HEK293T (cell line): ENCODE measurements around the gene OR52K2.
"Not testable (repeated sequence)": the region's sequence is repeated elsewhere in the genome, so short reads cannot be mapped to it uniquely, and the experiment has no call there.

Experiments
- CTCF ChIA-PET: fragments of 350-600 bp; formaldehyde crosslinking; extraction: SDS; loops from one replicate; lab custom pipeline; 2021; ENCODE audit warnings: antibody characterized with exemption, inconsistent platforms; lab: Yijun Ruan, JAX
- POLR2A ChIA-PET: fragments of 350-600 bp; formaldehyde crosslinking; extraction: SDS; loops from one replicate; lab custom pipeline; 2020; ENCODE audit warnings: antibody characterized with exemption, inconsistent platforms; lab: Yijun Ruan, JAX
- DNase-seq: peaks from one replicate; pipeline ENCODE4 v3.0.0; 2012; ENCODE audit warnings: mixed read lengths; ENCODE audit errors: extremely low spot score
- ARNT ChIP-seq: fragments of 450-650 bp; IDR thresholded peaks from 2 replicates; pipeline ENCODE4 v1.6.1; 2017; ENCODE audit warnings: mild to moderate bottlenecking
- BHLHE40 ChIP-seq: fragments of 450-650 bp; IDR thresholded peaks from 2 replicates; pipeline ENCODE4 v1.6.1; 2016; ENCODE audit warnings: mild to moderate bottlenecking, moderate library complexity, borderline replicate concordance
- CTBP1 ChIP-seq: fragments of 450-650 bp; IDR thresholded peaks from 2 replicates; pipeline ENCODE4 v1.6.1; 2016; ENCODE audit warnings: borderline replicate concordance
- ELF4 ChIP-seq: fragments of 450-650 bp; IDR thresholded peaks from 2 replicates; pipeline ENCODE4 v1.6.1; 2017; ENCODE audit warnings: antibody characterized with exemption
- FOXA1 ChIP-seq: fragments of 450-650 bp; IDR thresholded peaks from 2 replicates; pipeline ENCODE4 v1.6.1; 2016; ENCODE audit warnings: mild to moderate bottlenecking
- FOXK2 ChIP-seq: fragments of 450-650 bp; IDR thresholded peaks from 2 replicates; pipeline ENCODE4 v1.6.1; 2016; ENCODE audit warnings: mild to moderate bottlenecking
- FOXM1 ChIP-seq: fragments of 450-650 bp; IDR thresholded peaks from 2 replicates; pipeline ENCODE4 v1.6.1; 2017; ENCODE audit warnings: mild to moderate bottlenecking, borderline replicate concordance
- HDGF ChIP-seq: fragments of 450-650 bp; IDR thresholded peaks from 2 replicates; pipeline ENCODE4 v1.6.1; 2017; ENCODE audit warnings: antibody characterized with exemption, borderline replicate concordance
- L3MBTL2 ChIP-seq: fragments of 450-650 bp; conservative IDR thresholded peaks from 2 replicates; pipeline ENCODE4 v1.6.1; 2016; ENCODE audit warnings: mild to moderate bottlenecking
- LEF1 ChIP-seq: fragments of 450-650 bp; IDR thresholded peaks from 2 replicates; pipeline ENCODE4 v1.6.1; 2017; ENCODE audit warnings: mild to moderate bottlenecking, borderline replicate concordance
- NFRKB ChIP-seq: fragments of 450-650 bp; IDR thresholded peaks from 2 replicates; pipeline ENCODE4 v1.6.1; 2016; ENCODE audit warnings: mild to moderate bottlenecking, moderate library complexity
- PKNOX1 ChIP-seq: fragments of 450-650 bp; IDR thresholded peaks from 2 replicates; pipeline ENCODE4 v1.6.1; 2016
- SP1 ChIP-seq: fragments of 450-650 bp; IDR thresholded peaks from 2 replicates; pipeline ENCODE4 v1.6.1; 2017
- SUZ12 ChIP-seq: fragments of 450-650 bp; IDR thresholded peaks from 2 replicates; pipeline ENCODE4 v1.6.1; 2016; ENCODE audit warnings: mild to moderate bottlenecking
- TARDBP ChIP-seq: fragments of 450-650 bp; IDR thresholded peaks from 2 replicates; pipeline ENCODE4 v1.6.1; 2016
- ZNF384 ChIP-seq: fragments of 450-650 bp; IDR thresholded peaks from 2 replicates; pipeline ENCODE4 v1.6.1; 2016

Gene OR52K2

DNA sequence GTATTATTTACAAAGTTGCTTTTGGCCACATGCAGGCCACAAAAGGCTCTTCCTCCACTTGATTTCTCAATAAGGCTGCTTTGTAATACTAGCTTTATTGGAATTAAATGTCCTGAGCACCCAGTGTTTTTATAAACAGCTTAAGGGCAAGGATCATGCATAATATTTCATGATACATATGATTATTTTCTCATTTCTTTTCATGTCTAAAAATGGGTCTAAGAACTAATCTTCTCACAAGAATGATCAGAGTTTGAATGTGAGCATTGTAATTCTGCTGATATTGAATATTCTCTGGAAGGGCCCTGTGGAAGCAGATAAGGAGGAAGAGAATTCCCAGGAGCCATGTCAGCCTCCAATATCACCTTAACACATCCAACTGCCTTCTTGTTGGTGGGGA lies at the start of gene OR52K2:
TSS of gene OR52K2 (plus strand) at position 301 of the 400 bp plus-strand sequence. CDS start at position 346, 45 bp downstream.
- no peak for DNase-seq
- POLR2A ChIA-PET: no interaction called here
- CTCF ChIA-PET: no interaction called here
- TF ChIP-seq BHLHE40: no peak
- TF ChIP-seq FOXM1: no peak

- CTCF ChIA-PET, POLR2A ChIA-PET, DNase-seq: not testable (repeated sequence)
Measured at GRCh38 chr11:4406206-4406605, 42.9 kb upstream of the OR52K2 start.

GRCh38 chr11:4416306-4416705 lies 32.8 kb upstream of the OR52K2 start:
- TF ChIP-seq SUZ12 (no peak), HDGF (no peak), SP1 (no peak)
- POLR2A ChIA-PET: no interaction called here
- no peak for DNase-seq
- CTCF ChIA-PET: interaction anchor here (0.6 kb wide), 1 partner anchor 214 kb away, joined by 3 read pairs; no protein-coding TSS in a partner anchor

GRCh38 chr11:4416816-4417215 lies 32.3 kb upstream of the OR52K2 start:
- TF ChIP-seq ARNT: no peak
- TF ChIP-seq CTBP1: no peak
- ChIA-PET POLR2A (no interaction called here), CTCF (no interaction called here)
- no peak for DNase-seq

- ChIA-PET CTCF (no interaction called here), POLR2A (no interaction called here)
- DNase-seq: no peak
- TF ChIP-seq L3MBTL2 (no peak), FOXM1 (no peak), CTBP1 (no peak), ZNF384 (no peak), PKNOX1 (no peak), LEF1 (no peak), TARDBP (no peak), FOXA1 (no peak)
Measured at GRCh38 chr11:4418403-4418802, 30.7 kb upstream of the OR52K2 start.

DNA sequence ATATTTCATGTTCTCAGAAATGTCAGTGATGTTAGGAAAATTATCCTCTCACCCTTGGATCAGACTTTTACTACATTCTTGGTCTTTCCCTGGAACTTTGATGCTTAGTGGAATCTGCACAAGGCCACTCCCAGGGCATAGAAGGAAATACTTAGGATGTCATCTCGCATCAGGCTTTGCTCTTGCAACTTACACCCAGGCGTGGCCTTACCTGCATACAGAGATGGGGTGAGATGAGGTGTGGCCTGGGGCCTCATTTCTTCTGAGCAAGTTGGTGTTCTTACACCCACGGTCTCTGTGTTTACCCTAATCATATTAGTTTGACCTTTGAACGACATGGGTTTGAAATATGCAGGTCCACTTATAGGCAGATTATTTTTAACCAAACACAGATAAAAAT lies 19.0 kb upstream of the OR52K2 start:
- ChIA-PET CTCF (no interaction called here), POLR2A (no interaction called here)
- no peak for DNase-seq
- TF ChIP-seq SP1: no peak
- no peak for TF ChIP-seq L3MBTL2

DNA sequence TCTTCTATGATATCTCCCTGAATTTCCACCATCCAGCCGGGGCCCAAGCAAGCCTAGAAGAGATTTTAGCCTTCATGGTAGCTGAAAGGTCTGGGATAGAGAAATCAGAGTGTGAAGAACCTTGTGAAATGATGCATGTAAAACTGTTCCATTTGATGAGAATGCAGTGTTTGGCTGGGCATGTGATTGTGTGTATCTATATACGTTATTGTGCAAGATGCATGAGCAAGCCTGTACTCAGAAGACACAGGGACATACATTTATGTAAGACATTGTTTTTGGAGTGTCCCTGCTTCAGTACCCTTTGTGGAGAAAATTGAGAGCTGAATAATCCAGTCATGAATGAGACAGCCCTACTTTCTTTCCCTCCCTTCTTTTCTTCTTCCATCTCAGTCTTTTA lies 15.2 kb upstream of the OR52K2 start:
- no peak for TF ChIP-seq FOXK2
- TF ChIP-seq ELF4: no peak
- TF ChIP-seq FOXM1: no peak
- no peak for TF ChIP-seq BHLHE40
- no peak for TF ChIP-seq ZNF384
- no peak for TF ChIP-seq CTBP1
- TF ChIP-seq SP1: no peak
- no peak for TF ChIP-seq ARNT
- no peak for TF ChIP-seq NFRKB
- no peak for TF ChIP-seq HDGF
- no peak for TF ChIP-seq PKNOX1
- TF ChIP-seq TARDBP: no peak
- no peak for TF ChIP-seq SUZ12
- no peak for TF ChIP-seq FOXA1
- TF ChIP-seq LEF1: no peak
- TF ChIP-seq L3MBTL2: no peak
- ChIA-PET CTCF (no interaction called here), POLR2A (no interaction called here)
- DNase-seq: no peak

- DNase-seq: no peak
- CTCF ChIA-PET: no interaction called here
Measured at GRCh38 chr11:4436411-4436810, 12.7 kb upstream of the OR52K2 start.

More at GRCh38 chr11:4436411-4436810, 12.7 kb upstream of the OR52K2 start:
- POLR2A ChIA-PET: no interaction called here
- TF ChIP-seq LEF1: no peak
- TF ChIP-seq BHLHE40: no peak
- TF ChIP-seq ELF4: no peak
- TF ChIP-seq HDGF: no peak
- no peak for TF ChIP-seq FOXM1
- TF ChIP-seq FOXA1: no peak
- TF ChIP-seq FOXK2: no peak
- TF ChIP-seq PKNOX1: no peak
- no peak for TF ChIP-seq ZNF384
